Skeletal muscle tissue (tissue), 4 donors: ENCODE measurements around the gene CHST6. TPM values are rescaled to one million over a fixed set of nuclear protein-coding genes. Genes with fewer than 3 reads are reported as not detected.

ENCODE experiments used
- H3K27ac ChIP-seq: one replicate; pipeline ENCODE4 v1.7.0; 2013; ENCODE audit warnings: mild to moderate bottlenecking, low read depth, low read length, inconsistent platforms
- H3K27me3 ChIP-seq, 3 donors: one replicate each; pipeline ENCODE4 v1.7.0; 2013; ENCODE audit warnings: low read length in 3 of 3; ENCODE audit not compliant: control insufficient read depth in 3 of 3, insufficient read depth in 3 of 3
- H3K36me3 ChIP-seq, 3 donors: one replicate each; pipeline ENCODE4 v1.7.0; 2013; ENCODE audit warnings: low read length in 3 of 3; ENCODE audit not compliant: control insufficient read depth in 3 of 3, insufficient read depth in 3 of 3
- H3K4me1 ChIP-seq, 3 donors: one replicate each; pipeline ENCODE4 v1.7.0; 2013; ENCODE audit warnings: low read length in 3 of 3, mild to moderate bottlenecking in 3 of 3; ENCODE audit not compliant: control insufficient read depth in 3 of 3, insufficient read depth in 3 of 3
- H3K4me3 ChIP-seq, 3 donors: one replicate each; pipeline ENCODE4 v1.7.0; 2013; ENCODE audit warnings: low read length in 3 of 3
- H3K9ac ChIP-seq, 3 donors: one replicate each; pipeline ENCODE4 v1.7.0; 2013; ENCODE audit warnings: low read length in 3 of 3, mild to moderate bottlenecking in 3 of 3, moderate library complexity in 2 of 3, low read depth in 1 of 3
- H3K9me3 ChIP-seq, 3 donors: one replicate each; pipeline ENCODE4 v1.7.0; 2013; ENCODE audit warnings: low read length in 3 of 3; ENCODE audit not compliant: control insufficient read depth in 3 of 3
- total RNA-seq: library from RNA; depleted of rRNA; stranded (reverse); fragments of >200 nt; gene quantifications from one replicate; pipeline ENCODE4 v1.2.3, GENCODE V29; 2014
- donor health status: Osteomylitis.

The CHST6 gene
- total RNA-seq, 1 donor from 2014 or later, result 2.1 TPM

GRCh38 chr16:75478480-75479345 lies 16.5 kb downstream of the CHST6 start:
- H3K9me3 ChIP-seq, result no peaks in the 10 kb centered on the region
- no peaks in the 10 kb centered on the region for H3K36me3 ChIP-seq
- H3K4me3 ChIP-seq, result no peak overlapping the region
- H3K9ac ChIP-seq, result no peak overlapping the region
- no peaks in the 10 kb centered on the region for H3K27me3 ChIP-seq
- H3K27ac ChIP-seq, result no peak overlapping the region
- peaks cover 0 to 6% (median 5%) of the 10 kb centered on the region in 3 donors for H3K4me1 ChIP-seq

GRCh38 chr16:75477680-75478473 lies 17.4 kb downstream of the CHST6 start:
- Histone ChIP-seq H3K9ac (no peak overlapping the region), H3K4me1 (no peaks in the 10 kb centered on the region), H3K9me3 (no peaks in the 10 kb centered on the region), H3K27me3 (no peaks in the 10 kb centered on the region), H3K4me3 (no peak overlapping the region), H3K36me3 (no peaks in the 10 kb centered on the region), H3K27ac (no peak overlapping the region)

- H3K27ac ChIP-seq, result no peak overlapping the region
- H3K4me3 ChIP-seq, result no peak overlapping the region
- no peak overlapping the region for H3K9ac ChIP-seq
- H3K27me3 ChIP-seq, result no peaks in the 10 kb centered on the region
- H3K9me3 ChIP-seq, result no peaks in the 10 kb centered on the region
- no peaks in the 10 kb centered on the region for H3K4me1 ChIP-seq
- H3K36me3 ChIP-seq, result no peaks in the 10 kb centered on the region
These were observed 18.4 kb downstream of the CHST6 start for GRCh38 chr16:75476817-75477216.

GRCh38 chr16:75475420-75475847 lies 19.8 kb downstream of the CHST6 start:
- Histone ChIP-seq H3K4me3 (no peak overlapping the region), H3K27me3 (no peaks in the 10 kb centered on the region), H3K27ac (no peak overlapping the region), H3K36me3 (no peaks in the 10 kb centered on the region), H3K4me1 (no peaks in the 10 kb centered on the region), H3K9ac (no peak overlapping the region), H3K9me3 (no peaks in the 10 kb centered on the region)

GRCh38 chr16:75472908-75473877 lies 22.0 kb downstream of the CHST6 start:
- Histone ChIP-seq H3K4me1 (no peaks in the 10 kb centered on the region), H3K27me3 (no peaks in the 10 kb centered on the region), H3K9me3 (no peaks in the 10 kb centered on the region), H3K4me3 (no peak overlapping the region), H3K27ac (no peak overlapping the region), H3K36me3 (no peaks in the 10 kb centered on the region), H3K9ac (no peak overlapping the region)

GRCh38 chr16:75471723-75472633 lies 23.3 kb downstream of the CHST6 start:
- no peak overlapping the region for H3K9ac ChIP-seq
- H3K27ac ChIP-seq, result no peak overlapping the region
- H3K4me3 ChIP-seq, result no peak overlapping the region
- H3K27me3 ChIP-seq, result no peaks in the 10 kb centered on the region
- H3K9me3 ChIP-seq, result no peaks in the 10 kb centered on the region
- no peaks in the 10 kb centered on the region for H3K36me3 ChIP-seq
- no peaks in the 10 kb centered on the region for H3K4me1 ChIP-seq

GRCh38 chr16:75466760-75467159 lies 28.5 kb downstream of the CHST6 start:
- no peaks in the 10 kb centered on the region for H3K27me3 ChIP-seq
- H3K4me1 ChIP-seq, result peaks cover 3 to 7% (median 7%) of the 10 kb centered on the region in 3 donors
- no peak overlapping the region for H3K4me3 ChIP-seq
- no peaks in the 10 kb centered on the region for H3K36me3 ChIP-seq
- H3K27ac ChIP-seq, result no peak overlapping the region
- H3K9ac ChIP-seq, result no peak overlapping the region
- no peaks in the 10 kb centered on the region for H3K9me3 ChIP-seq

GRCh38 chr16:75464122-75464918 lies 30.9 kb downstream of the CHST6 start, which contains the start of gene TMEM170A:
Gene TMEM170A, minus strand, starts transcription at chr16:75464689. Its CDS starts 89 bp downstream, at chr16:75464600.
- Histone ChIP-seq H3K27me3 (no peaks in the 10 kb centered on the region), H3K9me3 (no peaks in the 10 kb centered on the region), H3K9ac (peak within 1 kb of the TSS; percentile 61 to 88 (median 77)), H3K27ac (peak within 1 kb of the TSS; percentile 85), H3K4me3 (peak within 1 kb of the TSS; percentile 69 to 89 (median 88)), H3K36me3 (no peaks in the 10 kb centered on the region), H3K4me1 (peaks cover 3 to 7% (median 7%) of the 10 kb centered on the region in 3 donors)
